Body of pancreas (tissue), 4 donors: ENCODE measurements around the gene PHLDB3. TPM values are rescaled to one million over a fixed set of nuclear protein-coding genes. Genes with fewer than 3 reads are reported as not detected.

Experiments
- ATAC-seq: fragments of 150-250 bp; one replicate; pipeline ENCODE4 v1.9.1; 2016
- DNase-seq, 4 donors: peaks; one replicate each; pipeline ENCODE4 v3.0.0-alpha.2; 2019
- H3K27ac ChIP-seq, 4 donors: fragments of 200-600 bp; sonication (generic); 1 replicate in 3 of 4; 2 replicates in 1 of 4; pipeline versions ENCODE4 v1.5.1 to v1.6.1; 2016 to 2019; ENCODE audit warnings: mild to moderate bottlenecking in 1 of 4, mixed read lengths in 1 of 4, moderate library complexity in 1 of 4
- H3K27me3 ChIP-seq, 2 donors: fragments of 200-600 bp; sonication (generic); one replicate each; pipeline ENCODE4 v1.6.0; 2016; ENCODE audit warnings: mild to moderate bottlenecking in 1 of 2
- H3K36me3 ChIP-seq, 2 donors: fragments of 200-600 bp; sonication (generic); replicated peaks in 1 of 2; 2 replicates each; pipeline ENCODE4 v1.5.1; 2016; ENCODE audit warnings: low read depth in 2 of 2; ENCODE audit not compliant: insufficient read depth in 1 of 2
- H3K4me1 ChIP-seq: fragments of 200-600 bp; sonication (generic); one replicate; pipeline ENCODE4 v1.6.0; 2016
- H3K4me3 ChIP-seq, 2 donors: fragments of 200-600 bp; sonication (generic); 1 replicate in 1 of 2; 2 replicates in 1 of 2; pipeline ENCODE4 v1.5.1; 2016 to 2019
- H3K9me3 ChIP-seq, 3 donors: fragments of 200-600 bp; sonication (generic); 1 replicate in 2 of 3; 2 replicates in 1 of 3; pipeline ENCODE4 v1.5.1; 2016
- CTCF ChIP-seq, 7 experiments: fragments of 450-650 bp in 4 of 7; fragments of 200-600 bp in 3 of 7; sonication (generic) in 3 of 7; IDR thresholded peaks; one replicate each; pipeline ENCODE4 v1.5.1; 2016 to 2019; ENCODE audit warnings: antibody characterized with exemption in 7 of 7
- POLR2A ChIP-seq, 3 donors: fragments of 450-650 bp; IDR thresholded peaks; one replicate each; pipeline ENCODE4 v1.6.1; 2016; ENCODE audit warnings: antibody characterized with exemption in 3 of 3, mild to moderate bottlenecking in 2 of 3
- WGBS, 2 donors: methylation state at CpG; one replicate each; pipeline ENCODE4 v1.1.5; 2017; 5-methylcytosine and 5-hydroxymethylcytosine counted together
- intact Hi-C: fragments of 100-400 bp; cut with DNase I; formaldehyde crosslinking; loops from one replicate; pipeline ENCODE4 v1.15.1; 2023
- total RNA-seq, 2 donors: library from RNA; depleted of rRNA; stranded (reverse); fragments of >200 nt; gene quantifications; one replicate each; pipeline ENCODE4 v1.1.0, GENCODE V29; 2016

Gene PHLDB3
- total RNA-seq, 2 donors from 2014 or later = 14.5 to 16.9 TPM

GRCh38 chr19:43489310-43489709, 15.2 kb downstream of the PHLDB3 start:
- Histone ChIP-seq H3K4me1 (no peaks in the 10 kb centered on the region), H3K4me3 (no peak overlapping the region), H3K9me3 (no peaks in the 10 kb centered on the region), H3K36me3 (no peaks in the 10 kb centered on the region), H3K27me3 (no peaks in the 10 kb centered on the region), H3K27ac (no peak overlapping the region)
- 60 to 61% methylated on average over 5 of the region's 5 CpGs for WGBS, 2 donors
- DNase-seq (no peak), ATAC-seq (no peak)
- TF ChIP-seq POLR2A (IDR thresholded peaks at IDR 0.05) (no peak), CTCF (IDR thresholded peaks at IDR 0.05) (no peak)
- intact Hi-C loops = no loop called here

- ATAC-seq = no peak
Measured at GRCh38 chr19:43488179-43488578, 16.4 kb downstream of the PHLDB3 start.

GRCh38 chr19:43486412-43486811, 18.1 kb downstream of the PHLDB3 start:
- ATAC-seq (no peak), DNase-seq (no peak)
- Histone ChIP-seq H3K4me1 (no peaks in the 10 kb centered on the region), H3K4me3 (no peak overlapping the region), H3K27ac (no peak overlapping the region), H3K36me3 (no peaks in the 10 kb centered on the region), H3K27me3 (no peaks in the 10 kb centered on the region), H3K9me3 (no peaks in the 10 kb centered on the region)
- TF ChIP-seq CTCF (IDR thresholded peaks at IDR 0.05) = no peak
- no peak for TF ChIP-seq POLR2A (IDR thresholded peaks at IDR 0.05)
- WGBS, 2 donors = 76 to 89% methylated on average over 3 to 7 of the region's 7 CpGs
- intact Hi-C loops = no loop called here

More at GRCh38 chr19:43488179-43488578, 16.4 kb downstream of the PHLDB3 start:
- H3K4me1 ChIP-seq = no peaks in the 10 kb centered on the region
- no peaks in the 10 kb centered on the region for H3K36me3 ChIP-seq
- H3K27ac ChIP-seq = no peak overlapping the region
- intact Hi-C loops = no loop called here
- no peak for DNase-seq
- H3K4me3 ChIP-seq = no peak overlapping the region
- 93% methylated on average over 8 of the region's 8 CpGs for WGBS, 2 donors
- TF ChIP-seq POLR2A (IDR thresholded peaks at IDR 0.05) (no peak), CTCF (IDR thresholded peaks at IDR 0.05) (no peak)
- no peaks in the 10 kb centered on the region for H3K9me3 ChIP-seq
- H3K27me3 ChIP-seq = no peaks in the 10 kb centered on the region

GRCh38 chr19:43485951-43486350, 18.6 kb downstream of the PHLDB3 start:
- Histone ChIP-seq H3K27me3 (no peaks in the 10 kb centered on the region), H3K4me3 (no peak overlapping the region), H3K36me3 (no peaks in the 10 kb centered on the region), H3K4me1 (no peaks in the 10 kb centered on the region), H3K9me3 (no peaks in the 10 kb centered on the region), H3K27ac (no peak overlapping the region)
- TF ChIP-seq POLR2A (IDR thresholded peaks at IDR 0.05) (no peak), CTCF (IDR thresholded peaks at IDR 0.05) (no peak)
- WGBS, 2 donors = 65 to 73% methylated on average over 5 to 6 of the region's 6 CpGs
- intact Hi-C loops = no loop called here
- DNase-seq (no peak), ATAC-seq (no peak)

GRCh38 chr19:43483281-43483680, 21.3 kb downstream of the PHLDB3 start:
- Histone ChIP-seq H3K27ac (no peak overlapping the region), H3K4me1 (no peaks in the 10 kb centered on the region), H3K9me3 (no peaks in the 10 kb centered on the region), H3K27me3 (no peaks in the 10 kb centered on the region), H3K4me3 (no peak overlapping the region), H3K36me3 (no peaks in the 10 kb centered on the region)
- DNase-seq = no peak
- TF ChIP-seq CTCF (IDR thresholded peaks at IDR 0.05) (no peak), POLR2A (IDR thresholded peaks at IDR 0.05) (no peak)
- no peak for ATAC-seq
- WGBS, 2 donors = 91 to 94% methylated on average over 6 of the region's 6 CpGs
- intact Hi-C loops = no loop called here
